Psoas muscle (tissue), 8 donors: ENCODE data around the gene GHITM. TPM values are rescaled to one million over a fixed set of nuclear protein-coding genes. Genes with fewer than 3 reads are reported as not detected.
"Not testable (repeated sequence)": the region's sequence is repeated elsewhere in the genome, so short reads cannot be mapped to it uniquely, and the experiment has no call there.

Experiments
- ATAC-seq, 4 donors: fragments of 200-7000 bp; cut with Tn5 transposase; one replicate each; pipeline ENCODE4 v1.9.1; 2020; ENCODE audit warnings: moderate library complexity in 3 of 4, mild to moderate bottlenecking in 2 of 4
- DNase-seq, 2 donors: peaks; one replicate each; pipeline ENCODE4 v3.0.0-alpha.2; 2020
- H3K27ac ChIP-seq: fragments of 200-600 bp; one replicate; pipeline ENCODE4 v1.8.0; 2022
- H3K27me3 ChIP-seq, 3 donors: fragments of 200-600 bp in 1 of 3; one replicate each; pipeline versions ENCODE4 v1.6.1 to v1.8.0; 2013 to 2022; ENCODE audit warnings: low read length in 2 of 3, mild to moderate bottlenecking in 2 of 3, moderate library complexity in 1 of 3; ENCODE audit not compliant: insufficient read depth in 3 of 3
- H3K36me3 ChIP-seq, 2 donors: fragments of 200-600 bp in 1 of 2; one replicate each; pipeline versions ENCODE4 v1.6.1 to v1.8.0; 2013 to 2022; ENCODE audit warnings: low read depth in 1 of 2, mild to moderate bottlenecking in 1 of 2, moderate library complexity in 1 of 2; ENCODE audit not compliant: insufficient read depth in 1 of 2
- H3K4me1 ChIP-seq: fragments of 200-600 bp; one replicate; pipeline ENCODE4 v1.8.0; 2022
- H3K4me3 ChIP-seq: fragments of 200-600 bp; one replicate; pipeline ENCODE4 v1.8.0; 2022; ENCODE audit warnings: mild to moderate bottlenecking
- H3K9me3 ChIP-seq: fragments of 200-600 bp; one replicate; pipeline ENCODE4 v1.8.0; 2022
- CTCF ChIP-seq: fragments of 200-600 bp; IDR thresholded peaks from one replicate; pipeline ENCODE4 v1.8.0; 2022; ENCODE audit warnings: antibody characterized with exemption
- WGBS, 3 donors: extraction: QIAGEN DNeasy Blood & Tissue Kit; methylation state at CpG; one replicate each; pipeline versions ENCODE4 v1.1.6 to v1.1.7; 2013; 5-methylcytosine and 5-hydroxymethylcytosine counted together
- intact Hi-C, 2 donors: fragments of 100-400 bp; cut with DNase I; formaldehyde crosslinking; loops; one replicate each; pipeline versions ENCODE4 v1.11.0 to v1.14.2; 2022
- polyA plus RNA-seq, 3 donors: library from polyadenylated mRNA; stranded (reverse); fragments of 200-250 nt; gene quantifications; one replicate each; pipeline ENCODE4 v1.2.3, GENCODE V29; 2013
- total RNA-seq, 4 donors: library from RNA; stranded (reverse); fragmentation: NEBNext Ultra II Directional in 2 of 4; extraction: Animal tissue kit (Norgen Biotek cat#: 25700) in 2 of 4; gene quantifications; one replicate each; pipeline versions ENCODE4 v1.2.1 to v1.2.4, GENCODE V29; 2021 to 2023
- donor health status: healthy with polysubstance abuse.
- donor health status: DM: no; HTN: no; CAD: no; lungs with moderate emphysema.
- donor health status: Bipolar disorder and iron deficiency.
- donor health status: healthy.
- donor health status: DM: yes; HTN: yes; CAD: no.
- donor health status: DM: no; HTN: no; CAD: no.
- donor health status: DM: no; HTN: no; CAD: no.
- donor health status: DM: yes; HTN: yes; CAD: no.

Gene GHITM
- total and polyA plus RNA-seq, 7 donors: 230 to 633 (median 265) TPM

- WGBS, 3 donors: 84 to 85% (median 84%) methylated on average over 20 of the region's 21 CpGs
- intact Hi-C loops: not testable (repeated sequence)
Observed at GRCh38 chr10:84171700-84172466, 32.6 kb downstream of the GHITM start.

GRCh38 chr10:84172467-84173356 lies 33.4 kb downstream of the GHITM start:
- TF ChIP-seq CTCF: no peak
- H3K36me3 ChIP-seq: no peaks in the 10 kb centered on the region
- H3K4me1 ChIP-seq: no peaks in the 10 kb centered on the region
- H3K27ac ChIP-seq: no peak overlapping the region
- no peak overlapping the region for H3K4me3 ChIP-seq
- intact Hi-C loops: no loop called here
- ATAC-seq: no peak
- no peak for DNase-seq
- no peaks in the 10 kb centered on the region for H3K9me3 ChIP-seq
- no peaks in the 10 kb centered on the region for H3K27me3 ChIP-seq
- 83 to 89% (median 85%) methylated on average over 9 of the region's 9 CpGs for WGBS, 3 donors

More at GRCh38 chr10:84171700-84172466, 32.6 kb downstream of the GHITM start:
- H3K4me3 ChIP-seq, H3K36me3 ChIP-seq, H3K27ac ChIP-seq, H3K9me3 ChIP-seq, H3K4me1 ChIP-seq, DNase-seq, ATAC-seq, H3K27me3 ChIP-seq: not testable (repeated sequence)

- no peak for TF ChIP-seq CTCF
- Histone ChIP-seq H3K4me1 (no peaks in the 10 kb centered on the region), H3K27me3 (no peaks in the 10 kb centered on the region), H3K9me3 (no peaks in the 10 kb centered on the region), H3K36me3 (no peaks in the 10 kb centered on the region), H3K4me3 (no peak within 1 kb of the TSS), H3K27ac (no peak within 1 kb of the TSS)
- DNase-seq: no peak
- intact Hi-C loops: no loop called here
- WGBS, 3 donors: 58 to 63% (median 62%) methylated on average over 2 of the region's 2 CpGs
- no peak for ATAC-seq
Observed at GRCh38 chr10:84173501-84173929, 34.2 kb downstream of the GHITM start, which contains the start of gene GPR15LG. Gene GPR15LG, plus strand, starts transcription at chr10:84173801. Its CDS starts 51 bp downstream, at chr10:84173852.

- no peak for DNase-seq
- peaks cover 0 to 3% (median 0%) of the 10 kb centered on the region in 3 donors for H3K27me3 ChIP-seq
- intact Hi-C loops: no loop called here
Observed at GRCh38 chr10:84175436-84175835, 36.1 kb downstream of the GHITM start.

More at GRCh38 chr10:84175436-84175835, 36.1 kb downstream of the GHITM start:
- Histone ChIP-seq H3K36me3 (no peaks in the 10 kb centered on the region), H3K4me3 (no peak overlapping the region), H3K9me3 (no peaks in the 10 kb centered on the region), H3K27ac (no peak overlapping the region), H3K4me1 (no peaks in the 10 kb centered on the region)
- ATAC-seq: no peak
- no peak for TF ChIP-seq CTCF
- 82 to 84% (median 83%) methylated on average over 6 of the region's 6 CpGs for WGBS, 3 donors
